Trophoblast cell (in vitro differentiated cells and primary cell): ENCODE measurements around the gene LRP2.

Source experiments
- DNase-seq, 2 donors: peaks; one replicate each; pipeline ENCODE4 v3.0.0-alpha.2; 2016
- H2AFZ ChIP-seq: 2 replicates; pipeline ENCODE4 v1.6.1; 2013; ENCODE audit warnings: low read length, moderate library complexity, mild to moderate bottlenecking; ENCODE audit not compliant: insufficient read depth, poor library complexity
- H2AK5ac ChIP-seq: 2 replicates; pipeline ENCODE4 v1.6.1; 2013; ENCODE audit warnings: mild to moderate bottlenecking, low read length
- H2BK120ac ChIP-seq: 2 replicates; pipeline ENCODE4 v1.6.1; 2013; ENCODE audit warnings: low read length, mild to moderate bottlenecking, moderate library complexity; ENCODE audit not compliant: insufficient read depth, poor library complexity
- H2BK12ac ChIP-seq: 2 replicates; pipeline ENCODE4 v1.6.1; 2013; ENCODE audit warnings: mild to moderate bottlenecking, low read length, moderate library complexity
- H2BK5ac ChIP-seq: 2 replicates; pipeline ENCODE4 v1.6.1; 2013; ENCODE audit warnings: low read length, low read depth, moderate library complexity, mild to moderate bottlenecking; ENCODE audit not compliant: poor library complexity
- H3K14ac ChIP-seq: 2 replicates; pipeline ENCODE4 v1.6.1; 2013; ENCODE audit warnings: mild to moderate bottlenecking, low read length
- H3K18ac ChIP-seq: 2 replicates; pipeline ENCODE4 v1.6.1; 2013; ENCODE audit warnings: mild to moderate bottlenecking, low read length
- H3K23ac ChIP-seq: 2 replicates; pipeline ENCODE4 v1.6.1; 2013; ENCODE audit warnings: low read length
- H3K27ac ChIP-seq: 2 replicates; pipeline ENCODE4 v1.5.1; 2013; ENCODE audit warnings: low read depth, mild to moderate bottlenecking, inconsistent platforms, low read length, moderate library complexity
- H3K27me3 ChIP-seq: 2 replicates; pipeline ENCODE4 v1.6.1; 2013; ENCODE audit warnings: inconsistent platforms, mild to moderate bottlenecking, low read length, moderate library complexity; ENCODE audit not compliant: insufficient read depth
- H3K36me3 ChIP-seq, 2 experiments: 1 replicate in 1 of 2; 2 replicates in 1 of 2; pipeline ENCODE4 v1.6.1; 2013; ENCODE audit warnings: low read length in 2 of 2, mild to moderate bottlenecking in 2 of 2, moderate library complexity in 1 of 2; ENCODE audit not compliant: insufficient read depth in 2 of 2, control insufficient read depth in 1 of 2
- H3K4ac ChIP-seq: 2 replicates; pipeline ENCODE4 v1.6.1; 2013; ENCODE audit warnings: low read depth, mild to moderate bottlenecking, low read length, moderate library complexity
- H3K4me1 ChIP-seq, 2 experiments: 1 replicate in 1 of 2; 2 replicates in 1 of 2; pipeline ENCODE4 v1.6.1; 2013; ENCODE audit warnings: low read length in 2 of 2, mild to moderate bottlenecking in 2 of 2, moderate library complexity in 1 of 2; ENCODE audit not compliant: insufficient read depth in 2 of 2, control insufficient read depth in 1 of 2
- H3K4me2 ChIP-seq: 2 replicates; pipeline ENCODE4 v1.6.1; 2013; ENCODE audit warnings: inconsistent platforms, mild to moderate bottlenecking, low read length, moderate library complexity
- H3K4me3 ChIP-seq: 2 replicates; pipeline ENCODE4 v1.5.1; 2013; ENCODE audit warnings: mild to moderate bottlenecking, low read depth, low read length, inconsistent platforms
- H3K79me1 ChIP-seq: one replicate; pipeline ENCODE4 v1.6.1; 2013; ENCODE audit warnings: low read length
- H3K79me2 ChIP-seq: 2 replicates; pipeline ENCODE4 v1.6.1; 2013; ENCODE audit warnings: low read length, mild to moderate bottlenecking; ENCODE audit not compliant: control insufficient read depth, insufficient read depth, poor library complexity
- H3K9ac ChIP-seq: 2 replicates; pipeline ENCODE4 v1.6.1; 2013; ENCODE audit warnings: mild to moderate bottlenecking, low read length
- H3K9me3 ChIP-seq: 2 replicates; pipeline ENCODE4 v1.6.1; 2013; ENCODE audit warnings: low read depth, mild to moderate bottlenecking, control low read depth, inconsistent platforms, low read length; ENCODE audit not compliant: insufficient read depth
- H4K12ac ChIP-seq: 2 replicates; pipeline ENCODE4 v1.6.1; 2013; ENCODE audit warnings: low read depth, mild to moderate bottlenecking, low read length, moderate library complexity
- H4K8ac ChIP-seq: 2 replicates; pipeline ENCODE4 v1.6.1; 2013; ENCODE audit warnings: low read depth, mild to moderate bottlenecking, low read length, moderate library complexity
- H4K91ac ChIP-seq: one replicate; pipeline ENCODE4 v1.6.1; 2013; ENCODE audit warnings: low read depth, mild to moderate bottlenecking, low read length, moderate library complexity
- WGBS: extraction: QIAGEN DNeasy Blood & Tissue Kit; methylation state at CpG from one replicate; pipeline ENCODE4 v1.1.7; 2013; ENCODE audit warnings: missing lambda C conversion rate; ENCODE audit not compliant: insufficient read length, insufficient coverage; ENCODE audit errors: extremely low coverage; 5-methylcytosine and 5-hydroxymethylcytosine counted together

LRP2 gene

GRCh38 chr2:169190197-169190775, 172.0 kb downstream of the LRP2 start:
- H4K12ac ChIP-seq: no peak overlapping the region
- H3K9ac ChIP-seq: no peak overlapping the region
- no peak overlapping the region for H3K4ac ChIP-seq
- no peaks in the 10 kb centered on the region for H3K79me1 ChIP-seq
- no peaks in the 10 kb centered on the region for H3K36me3 ChIP-seq
- DNase-seq: no peak
- H3K23ac ChIP-seq: no peak overlapping the region
- H2BK5ac ChIP-seq: no peak overlapping the region
- no peak overlapping the region for H3K27ac ChIP-seq
- no peaks in the 10 kb centered on the region for H3K27me3 ChIP-seq
- H3K4me3 ChIP-seq: no peak overlapping the region
- peaks cover 0 to 2% of the 10 kb centered on the region in 2 experiments for H3K4me1 ChIP-seq
- no peak overlapping the region for H2BK12ac ChIP-seq
- H3K4me2 ChIP-seq: no peak overlapping the region
- H3K14ac ChIP-seq: no peak overlapping the region
- no peaks in the 10 kb centered on the region for H3K79me2 ChIP-seq
- H4K8ac ChIP-seq: no peak overlapping the region
- no peak overlapping the region for H2BK120ac ChIP-seq
- no peak overlapping the region for H2AFZ ChIP-seq
- no peak overlapping the region for H2AK5ac ChIP-seq
- H4K91ac ChIP-seq: no peak overlapping the region
- H3K18ac ChIP-seq: no peak overlapping the region
- H3K9me3 ChIP-seq: no peaks in the 10 kb centered on the region
- WGBS: no CpG with 5 or more reads among the region's 5 CpGs

DNA sequence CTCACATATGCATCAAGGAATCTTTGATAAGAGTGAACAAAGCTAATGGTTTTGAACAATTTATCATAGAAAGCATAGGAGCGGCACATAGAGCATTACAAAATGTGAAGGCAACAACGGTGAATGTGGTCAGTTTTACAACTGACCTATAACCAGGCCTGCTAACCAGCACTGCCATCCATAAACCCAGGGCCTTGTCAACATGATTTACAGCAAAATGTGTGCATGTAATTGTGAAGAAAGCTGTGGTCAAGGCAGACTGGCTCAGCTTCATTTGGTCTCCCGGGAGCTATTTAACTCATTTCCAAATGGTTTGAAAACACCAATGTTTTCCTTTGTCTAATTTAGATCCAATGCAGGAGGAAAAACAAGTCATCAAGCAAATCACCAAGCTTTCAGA, 173.2 kb downstream of the LRP2 start:
- H3K79me1 ChIP-seq: no peaks in the 10 kb centered on the region
- no peaks in the 10 kb centered on the region for H3K79me2 ChIP-seq
- no peak overlapping the region for H4K8ac ChIP-seq
- DNase-seq: no peak
- no peaks in the 10 kb centered on the region for H3K9me3 ChIP-seq
- no peak overlapping the region for H3K9ac ChIP-seq
- H3K27me3 ChIP-seq: no peaks in the 10 kb centered on the region
- no peak overlapping the region for H4K12ac ChIP-seq
- H3K23ac ChIP-seq: no peak overlapping the region
- H2BK5ac ChIP-seq: no peak overlapping the region
- no CpG with 5 or more reads among the region's 3 CpGs for WGBS
- H2AFZ ChIP-seq: no peak overlapping the region
- H2BK12ac ChIP-seq: no peak overlapping the region
- H3K4ac ChIP-seq: no peak overlapping the region
- no peak overlapping the region for H2AK5ac ChIP-seq
- no peak overlapping the region for H4K91ac ChIP-seq
- no peak overlapping the region for H3K18ac ChIP-seq
- no peak overlapping the region for H3K14ac ChIP-seq
- H3K27ac ChIP-seq: no peak overlapping the region
- no peak overlapping the region for H3K4me3 ChIP-seq
- no peaks in the 10 kb centered on the region for H3K36me3 ChIP-seq
- H3K4me2 ChIP-seq: no peak overlapping the region
- no peak overlapping the region for H2BK120ac ChIP-seq
- H3K4me1 ChIP-seq: peaks cover 0 to 2% of the 10 kb centered on the region in 2 experiments

GRCh38 chr2:169185711-169186110, 176.6 kb downstream of the LRP2 start:
- H3K4ac ChIP-seq: no peak overlapping the region
- no peak for DNase-seq
- no peak overlapping the region for H2BK120ac ChIP-seq
- no peak overlapping the region for H3K14ac ChIP-seq
- no peak overlapping the region for H4K91ac ChIP-seq
- H3K4me3 ChIP-seq: no peak overlapping the region
- H3K4me2 ChIP-seq: no peak overlapping the region
- H3K9me3 ChIP-seq: no peaks in the 10 kb centered on the region
- no peak overlapping the region for H2AK5ac ChIP-seq
- H3K18ac ChIP-seq: no peak overlapping the region
- no CpG with 5 or more reads among the region's 8 CpGs for WGBS
- H3K79me1 ChIP-seq: no peaks in the 10 kb centered on the region
- H3K27ac ChIP-seq: no peak overlapping the region
- no peak overlapping the region for H4K12ac ChIP-seq
- H3K36me3 ChIP-seq: no peaks in the 10 kb centered on the region
- H2BK12ac ChIP-seq: no peak overlapping the region
- no peak overlapping the region for H3K23ac ChIP-seq
- H3K4me1 ChIP-seq: peaks cover 0 to 2% of the 10 kb centered on the region in 2 experiments
- H4K8ac ChIP-seq: no peak overlapping the region
- no peak overlapping the region for H3K9ac ChIP-seq
- no peaks in the 10 kb centered on the region for H3K27me3 ChIP-seq
- no peak overlapping the region for H2AFZ ChIP-seq
- H3K79me2 ChIP-seq: no peaks in the 10 kb centered on the region
- H2BK5ac ChIP-seq: no peak overlapping the region

DNA sequence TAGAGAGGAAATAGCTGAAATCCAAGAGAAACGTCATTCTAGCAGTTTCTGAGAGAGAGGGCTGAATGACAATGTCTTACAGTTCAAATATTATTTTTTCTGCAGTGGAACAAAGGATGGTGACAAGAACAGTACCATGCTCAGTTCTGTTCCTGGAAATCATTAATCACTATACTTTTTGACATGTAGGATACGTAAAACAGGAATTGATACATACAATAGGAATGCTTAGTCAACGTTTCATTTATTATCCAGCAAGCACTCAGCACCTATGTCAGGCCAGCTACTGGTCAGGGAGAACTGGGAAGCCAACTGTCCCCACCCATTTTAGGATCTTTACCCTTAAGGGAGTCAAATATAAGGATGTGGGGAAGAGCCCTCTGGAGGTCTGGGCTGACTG, 178.3 kb downstream of the LRP2 start:
- peaks cover 0 to 2% of the 10 kb centered on the region in 2 experiments for H3K4me1 ChIP-seq
- no peak overlapping the region for H2AK5ac ChIP-seq
- H4K8ac ChIP-seq: no peak overlapping the region
- H3K27ac ChIP-seq: no peak overlapping the region
- no peak overlapping the region for H3K4me2 ChIP-seq
- H2AFZ ChIP-seq: no peak overlapping the region
- H3K27me3 ChIP-seq: no peaks in the 10 kb centered on the region
- DNase-seq: no peak
- no peak overlapping the region for H4K91ac ChIP-seq
- H2BK5ac ChIP-seq: no peak overlapping the region
- H4K12ac ChIP-seq: no peak overlapping the region
- H3K9ac ChIP-seq: no peak overlapping the region
- no peak overlapping the region for H2BK120ac ChIP-seq
- no peak overlapping the region for H3K4ac ChIP-seq
- no peak overlapping the region for H3K14ac ChIP-seq
- no peak overlapping the region for H2BK12ac ChIP-seq
- no peaks in the 10 kb centered on the region for H3K9me3 ChIP-seq
- H3K36me3 ChIP-seq: no peaks in the 10 kb centered on the region
- H3K4me3 ChIP-seq: no peak overlapping the region
- H3K79me1 ChIP-seq: no peaks in the 10 kb centered on the region
- no peak overlapping the region for H3K23ac ChIP-seq
- no peaks in the 10 kb centered on the region for H3K79me2 ChIP-seq
- H3K18ac ChIP-seq: no peak overlapping the region
- WGBS: no CpG with 5 or more reads among the region's 3 CpGs
